Neural cell (in vitro differentiated cells): ENCODE results near the gene EP400. TPM values are rescaled to one million over a fixed set of nuclear protein-coding genes. Genes with fewer than 3 reads are reported as not detected.

Experiments
- H2AFZ ChIP-seq: fragments of 200-600, 300-800 bp; sonication (generic), shearing (Covaris generic); 2 replicates; pipeline ENCODE4 v1.6.0; 2014; ENCODE audit warnings: low read depth, mild to moderate bottlenecking, antibody characterized with exemption, low read length, moderate library complexity
- H3F3A ChIP-seq: fragments of 200-600 bp; shearing (Covaris generic); 2 replicates; pipeline ENCODE4 v1.6.1; 2016; ENCODE audit warnings: mild to moderate bottlenecking, moderate library complexity, mixed read lengths, antibody characterized with exemption, low read length; ENCODE audit not compliant: insufficient read depth, poor library complexity, severe bottlenecking
- H3K27ac ChIP-seq: fragments of 200-600, 300-800 bp; sonication (generic), shearing (Covaris generic); 2 replicates; pipeline ENCODE4 v1.5.1; 2014; ENCODE audit warnings: mild to moderate bottlenecking, low read length, moderate library complexity
- H3K27me3 ChIP-seq: fragments of 300-800, 200-600 bp; sonication (generic), shearing (Covaris generic); 2 replicates; pipeline ENCODE4 v1.6.0; 2014; ENCODE audit warnings: mild to moderate bottlenecking, low read depth, low read length, moderate library complexity; ENCODE audit not compliant: insufficient read depth
- H3K36me3 ChIP-seq: fragments of 300-800, 200-600 bp; sonication (generic), shearing (Covaris generic); 2 replicates; pipeline ENCODE4 v1.5.1; 2014; ENCODE audit warnings: mild to moderate bottlenecking, antibody characterized with exemption, low read length, moderate library complexity; ENCODE audit not compliant: insufficient read depth
- H3K4me2 ChIP-seq: fragments of 300-800, 200-600 bp; sonication (generic), shearing (Covaris generic); 2 replicates; pipeline ENCODE4 v1.6.0; 2014; ENCODE audit warnings: mild to moderate bottlenecking, low read length
- H3K4me3 ChIP-seq: fragments of 300-800, 200-600 bp; sonication (generic), shearing (Covaris generic); 2 replicates; pipeline ENCODE4 v1.5.1; 2014; ENCODE audit warnings: mild to moderate bottlenecking, low read length, moderate library complexity
- H3K79me2 ChIP-seq: fragments of 200-600 bp; shearing (Covaris generic); replicated peaks from 2 replicates; pipeline ENCODE4 v1.6.0; 2014; ENCODE audit warnings: mild to moderate bottlenecking, low read length, moderate library complexity; ENCODE audit not compliant: insufficient read depth
- H3K9ac ChIP-seq: fragments of 300-800, 200-600 bp; sonication (generic), shearing (Covaris generic); 2 replicates; pipeline ENCODE4 v1.6.1; 2016; ENCODE audit warnings: mild to moderate bottlenecking, low read length, mixed read lengths
- H3K9me2 ChIP-seq: fragments of 200-600 bp; shearing (Covaris generic); 2 replicates; pipeline ENCODE4 v1.6.1; 2016; ENCODE audit warnings: mild to moderate bottlenecking, low read length, mixed read lengths; ENCODE audit not compliant: insufficient read depth
- H3K9me3 ChIP-seq: fragments of 200-600, 300-800 bp; sonication (generic), shearing (Covaris generic); 2 replicates; pipeline ENCODE4 v1.6.1; 2016; ENCODE audit warnings: mild to moderate bottlenecking, mixed run types, low read length, moderate library complexity, mixed read lengths
- H4K20me1 ChIP-seq: fragments of 200-600 bp; shearing (Covaris generic); 2 replicates; pipeline ENCODE4 v1.6.1; 2016; ENCODE audit warnings: mild to moderate bottlenecking, mixed run types; ENCODE audit not compliant: insufficient read depth
- CTCF ChIP-seq: fragments of 450-650 bp; IDR thresholded peaks from 2 replicates; pipeline ENCODE4 v1.5.1; 2014; ENCODE audit warnings: antibody characterized with exemption, mild to moderate bottlenecking, moderate library complexity; ENCODE audit not compliant: poor library complexity, severe bottlenecking
- EP300 ChIP-seq: fragments of 450-650 bp; conservative IDR thresholded peaks from 2 replicates; pipeline ENCODE4 v1.6.1; 2014; ENCODE audit warnings: antibody characterized with exemption, mild to moderate bottlenecking, moderate library complexity; ENCODE audit not compliant: poor library complexity, severe bottlenecking
- EZH2 ChIP-seq: fragments of 200-600, 300-800 bp; shearing (Covaris generic), sonication (generic); IDR thresholded peaks from 2 replicates; pipeline ENCODE4 v1.6.1; 2014; ENCODE audit warnings: antibody characterized with exemption, low read length, borderline replicate concordance, mild to moderate bottlenecking; ENCODE audit not compliant: insufficient read depth, poor library complexity, severe bottlenecking
- MXI1 ChIP-seq: fragments of 450-650 bp; conservative IDR thresholded peaks from 2 replicates; pipeline ENCODE4 v1.6.1; 2014; ENCODE audit warnings: antibody characterized with exemption, mild to moderate bottlenecking; ENCODE audit not compliant: poor library complexity, severe bottlenecking
- POLR2AphosphoS5 ChIP-seq: IDR thresholded peaks from 2 replicates; pipeline ENCODE4 v1.6.1; 2012
- RAD21 ChIP-seq: fragments of 450-650 bp; conservative IDR thresholded peaks from 2 replicates; pipeline ENCODE4 v1.6.1; 2014; ENCODE audit warnings: antibody characterized with exemption, mild to moderate bottlenecking, moderate library complexity
- SMC3 ChIP-seq: fragments of 450-650 bp; conservative IDR thresholded peaks from 2 replicates; pipeline ENCODE4 v1.6.1; 2014; ENCODE audit warnings: antibody characterized with exemption, mild to moderate bottlenecking, moderate library complexity; ENCODE audit not compliant: poor library complexity
- TAF1 ChIP-seq: IDR thresholded peaks from 2 replicates; pipeline ENCODE4 v1.6.1; 2012; ENCODE audit warnings: low read depth
- polyA plus RNA-seq: library from polyadenylated mRNA; depleted of rRNA; stranded (reverse); fragments of >200 nt; gene quantifications from 2 replicates; pipeline ENCODE4 v1.2.3, GENCODE V29; 2014
- TF ChIP-seq, protein P1 (sequence below): IDR thresholded peaks from 2 replicates; pipeline ENCODE4 v1.6.1; 2012; ENCODE audit warnings: borderline replicate concordance

Gene EP400
- polyA plus RNA-seq, 1 donor from 2014 or later: 19.4 TPM

DNA sequence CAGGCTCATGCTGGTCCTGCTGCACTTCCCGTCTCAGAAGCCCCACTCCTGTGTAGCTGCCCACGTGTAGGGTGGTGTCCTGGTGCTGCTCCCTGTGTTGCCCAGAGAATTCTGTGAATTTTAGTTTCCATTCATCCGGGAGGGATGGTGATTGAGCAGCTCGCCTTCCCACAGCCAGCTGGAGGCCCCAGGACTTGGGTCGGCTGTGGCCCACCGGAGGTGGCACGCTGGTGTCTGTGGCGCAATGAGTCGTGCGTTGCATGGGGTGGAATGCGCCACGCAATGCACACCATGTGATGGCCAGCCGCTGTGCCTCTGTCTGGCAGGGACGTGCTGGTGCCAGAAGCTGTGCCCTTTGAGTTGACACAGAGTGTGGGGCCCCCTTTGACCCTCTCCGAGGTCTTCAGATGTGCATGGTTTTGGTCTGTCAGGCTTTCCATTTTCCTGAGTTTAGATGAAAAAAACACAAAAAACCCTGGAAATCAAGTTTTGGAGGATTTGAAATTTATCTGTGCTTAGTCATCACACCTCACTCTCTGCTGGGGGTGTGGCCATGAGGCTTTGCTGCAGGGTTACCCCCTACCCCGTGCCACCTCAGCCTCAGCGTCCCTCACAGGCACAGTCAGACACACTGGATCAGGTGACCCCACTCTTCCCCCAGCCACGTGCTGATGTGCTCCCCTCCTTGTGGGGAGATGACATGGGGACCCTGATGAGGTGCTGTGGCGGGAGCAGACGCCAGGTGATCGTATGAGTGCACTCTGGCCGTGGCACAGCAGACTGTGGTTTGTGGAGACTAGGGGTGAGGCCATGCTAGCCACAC is 64.6 kb downstream of the EP400 start:
- Histone ChIP-seq H3K4me3 (no peak overlapping the region), H3K9ac (no peak overlapping the region), H2AFZ (no peak overlapping the region), H3K9me2 (no peaks in the 10 kb centered on the region), H3K36me3 (peaks cover 9% of the 10 kb centered on the region), H4K20me1 (no peaks in the 10 kb centered on the region), H3F3A (no peaks in the 10 kb centered on the region), H3K4me2 (no peak overlapping the region), H3K27me3 (no peaks in the 10 kb centered on the region), H3K9me3 (no peaks in the 10 kb centered on the region), H3K79me2 (no peaks in the 10 kb centered on the region), H3K27ac (no peak overlapping the region)
- TF ChIP-seq SMC3 (no peak), RAD21 (no peak)

- no peaks in the 10 kb centered on the region for H3F3A ChIP-seq
- no peaks in the 10 kb centered on the region for H3K9me3 ChIP-seq
- H3K4me2 ChIP-seq: no peak overlapping the region
- H3K27ac ChIP-seq: no peak overlapping the region
- H3K4me3 ChIP-seq: no peak overlapping the region
- H4K20me1 ChIP-seq: no peaks in the 10 kb centered on the region
- H3K9me2 ChIP-seq: no peaks in the 10 kb centered on the region
- H3K79me2 ChIP-seq: no peaks in the 10 kb centered on the region
- no peak for TF ChIP-seq TAF1
- TF ChIP-seq EP300: no peak
- TF ChIP-seq, protein P1, sequence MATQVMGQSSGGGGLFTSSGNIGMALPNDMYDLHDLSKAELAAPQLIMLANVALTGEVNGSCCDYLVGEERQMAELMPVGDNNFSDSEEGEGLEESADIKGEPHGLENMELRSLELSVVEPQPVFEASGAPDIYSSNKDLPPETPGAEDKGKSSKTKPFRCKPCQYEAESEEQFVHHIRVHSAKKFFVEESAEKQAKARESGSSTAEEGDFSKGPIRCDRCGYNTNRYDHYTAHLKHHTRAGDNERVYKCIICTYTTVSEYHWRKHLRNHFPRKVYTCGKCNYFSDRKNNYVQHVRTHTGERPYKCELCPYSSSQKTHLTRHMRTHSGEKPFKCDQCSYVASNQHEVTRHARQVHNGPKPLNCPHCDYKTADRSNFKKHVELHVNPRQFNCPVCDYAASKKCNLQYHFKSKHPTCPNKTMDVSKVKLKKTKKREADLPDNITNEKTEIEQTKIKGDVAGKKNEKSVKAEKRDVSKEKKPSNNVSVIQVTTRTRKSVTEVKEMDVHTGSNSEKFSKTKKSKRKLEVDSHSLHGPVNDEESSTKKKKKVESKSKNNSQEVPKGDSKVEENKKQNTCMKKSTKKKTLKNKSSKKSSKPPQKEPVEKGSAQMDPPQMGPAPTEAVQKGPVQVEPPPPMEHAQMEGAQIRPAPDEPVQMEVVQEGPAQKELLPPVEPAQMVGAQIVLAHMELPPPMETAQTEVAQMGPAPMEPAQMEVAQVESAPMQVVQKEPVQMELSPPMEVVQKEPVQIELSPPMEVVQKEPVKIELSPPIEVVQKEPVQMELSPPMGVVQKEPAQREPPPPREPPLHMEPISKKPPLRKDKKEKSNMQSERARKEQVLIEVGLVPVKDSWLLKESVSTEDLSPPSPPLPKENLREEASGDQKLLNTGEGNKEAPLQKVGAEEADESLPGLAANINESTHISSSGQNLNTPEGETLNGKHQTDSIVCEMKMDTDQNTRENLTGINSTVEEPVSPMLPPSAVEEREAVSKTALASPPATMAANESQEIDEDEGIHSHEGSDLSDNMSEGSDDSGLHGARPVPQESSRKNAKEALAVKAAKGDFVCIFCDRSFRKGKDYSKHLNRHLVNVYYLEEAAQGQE: no peak
- no peak for TF ChIP-seq CTCF
- no peak for TF ChIP-seq SMC3
- no peak for TF ChIP-seq EZH2
- no peak for TF ChIP-seq POLR2AphosphoS5
- TF ChIP-seq RAD21: no peak
- TF ChIP-seq MXI1: no peak
- no peak overlapping the region for H3K9ac ChIP-seq
- H3K27me3 ChIP-seq: no peaks in the 10 kb centered on the region
- H2AFZ ChIP-seq: no peak overlapping the region
- peaks cover 9% of the 10 kb centered on the region for H3K36me3 ChIP-seq
Measured at GRCh38 chr12:132014915-132015280, 65.2 kb downstream of the EP400 start.
